GM12878 (cell line): Measurements from ENCODE around the gene LRRC31. TPM values are rescaled to one million over a fixed set of nuclear protein-coding genes. Genes with fewer than 3 reads are reported as not detected.

Experiments
- ATAC-seq: fragments of 200-7000 bp; cut with Tn5 transposase; 3 replicates; pipeline ENCODE4 v1.9.1; 2020; ENCODE audit warnings: mild to moderate bottlenecking, moderate library complexity
- Bru-seq: library from RNA; stranded (reverse); fragments of 400-500 nt; gene quantifications from one replicate; lab custom pipeline; 2021; lab: Mats Ljungman, UMichigan
- BruChase-seq, 2 experiments: library from RNA; stranded (reverse); fragments of 400-500 nt; gene quantifications; one replicate each; lab custom pipeline; 2021; lab: Mats Ljungman, UMichigan
- BruUV-seq: library from RNA; stranded (reverse); fragments of 400-500 nt; replicated peaks from 2 replicates; lab custom pipeline; 2021; lab: Mats Ljungman, UMichigan
- CTCF ChIA-PET: fragments of 300-600 bp; sonication (Branson Sonifier 250); formaldehyde crosslinking; extraction: SDS; loops from one replicate; lab custom pipeline; 2021; ENCODE audit warnings: inconsistent platforms; lab: Yijun Ruan, JAX
- POLR2A ChIA-PET: fragments of 350-600 bp; formaldehyde crosslinking; extraction: SDS; loops from one replicate; lab custom pipeline; 2021; ENCODE audit warnings: inconsistent platforms; lab: Charles Lee
- RAD21 ChIA-PET: fragments of 300-600 bp; sonication (Branson Sonifier 250); formaldehyde crosslinking; loops from one replicate; lab custom pipeline; 2023; ENCODE audit warnings: antibody characterized with exemption; ENCODE audit not compliant: unreplicated experiment; lab: Charles Lee
- SMC1A ChIA-PET: fragments of 300-600 bp; sonication (Branson Sonifier 250); formaldehyde crosslinking; loops from one replicate; lab custom pipeline; 2023; ENCODE audit not compliant: unreplicated experiment, uncharacterized antibody; lab: Charles Lee
- DNase-seq: peaks from one replicate; pipeline ENCODE4 v3.0.0-alpha.2; 2011; ENCODE audit warnings: low read depth, low spot score
- FAIRE-seq: peaks from 3 replicates; lab custom pipeline; 2011; peaks lifted over from hg19 to GRCh38; lab: Jason Lieb, UNC
- H2AFZ ChIP-seq: 2 replicates; pipeline ENCODE4 v1.6.0; 2011; ENCODE audit warnings: low read depth, low read length, control low read depth; ENCODE audit not compliant: control insufficient read depth
- H3K27ac ChIP-seq: 2 replicates; pipeline ENCODE4 v1.5.1; 2011; ENCODE audit warnings: control low read depth; ENCODE audit not compliant: control insufficient read depth, insufficient read depth
- H3K27me3 ChIP-seq, 2 experiments: replicated peaks in 1 of 2; 2 replicates each; pipeline versions ENCODE4 v1.6.0 to v1.6.1; 2011; ENCODE audit warnings: low read length in 1 of 2; ENCODE audit not compliant: control insufficient read depth in 2 of 2, insufficient read depth in 2 of 2
- H3K36me3 ChIP-seq, 2 experiments: 2 replicates each; pipeline ENCODE4 v1.5.1; 2011; ENCODE audit warnings: low read length in 1 of 2; ENCODE audit not compliant: control insufficient read depth in 2 of 2, insufficient read depth in 2 of 2
- H3K4me1 ChIP-seq: 2 replicates; pipeline ENCODE4 v1.6.1; 2011; ENCODE audit warnings: mild to moderate bottlenecking, low read length, moderate library complexity, mixed read lengths; ENCODE audit not compliant: control insufficient read depth, insufficient read depth
- H3K4me2 ChIP-seq: 2 replicates; pipeline ENCODE4 v1.6.0; 2011; ENCODE audit warnings: control low read depth; ENCODE audit not compliant: control insufficient read depth, insufficient read depth
- H3K4me3 ChIP-seq: fragments of 200-600 bp; sonication (generic); 2 replicates; pipeline ENCODE4 v1.5.1; 2016
- H3K79me2 ChIP-seq: 2 replicates; pipeline ENCODE4 v1.6.0; 2011; ENCODE audit warnings: low read length; ENCODE audit not compliant: control insufficient read depth, insufficient read depth
- H3K9ac ChIP-seq: 2 replicates; pipeline ENCODE4 v1.8.0; 2011; ENCODE audit warnings: low read length, control low read depth, mixed read lengths; ENCODE audit not compliant: control insufficient read depth, insufficient read depth
- H3K9me3 ChIP-seq: replicated peaks from 3 replicates; pipeline ENCODE4 v1.5.1; 2011; ENCODE audit warnings: mild to moderate bottlenecking, low read length; ENCODE audit not compliant: control insufficient read depth, insufficient read depth
- H4K20me1 ChIP-seq: 2 replicates; pipeline ENCODE4 v1.6.0; 2011; ENCODE audit not compliant: control insufficient read depth, insufficient read depth
- CHD1 ChIP-seq: IDR thresholded peaks from 2 replicates; pipeline ENCODE4 v1.6.1; 2012; ENCODE audit warnings: low read depth, low read length, improper control_type of control experiment
- HDAC2 ChIP-seq: fragments of 200-600 bp; sonication (generic); IDR thresholded peaks from 2 replicates; pipeline ENCODE4 v1.6.1; 2017
- MTA3 ChIP-seq: IDR thresholded peaks from 2 replicates; pipeline ENCODE4 v1.6.1; 2012; ENCODE audit warnings: low read length, inconsistent platforms, borderline replicate concordance
- MXI1 ChIP-seq: fragments of 150-350 bp; IDR thresholded peaks from 2 replicates; pipeline ENCODE4 v1.6.1; 2011; ENCODE audit warnings: low read depth, mild to moderate bottlenecking, inconsistent platforms, low read length, improper control_type of control experiment
- PAX5 ChIP-seq: IDR thresholded peaks from 2 replicates; pipeline ENCODE4 v1.6.1; 2011; ENCODE audit warnings: low read depth, low read length, borderline replicate concordance
- PBX3 ChIP-seq: IDR thresholded peaks from 2 replicates; pipeline ENCODE4 v1.6.1; 2011; ENCODE audit warnings: mild to moderate bottlenecking, low read depth, low read length, moderate library complexity; ENCODE audit not compliant: insufficient replicate concordance
- SUZ12 ChIP-seq: fragments of 200-600 bp; sonication (generic); IDR thresholded peaks from one replicate; pipeline ENCODE4 v1.6.1; 2018; ENCODE audit warnings: antibody characterized with exemption, mild to moderate bottlenecking; ENCODE audit not compliant: unreplicated experiment
- ZZZ3 ChIP-seq: IDR thresholded peaks from 2 replicates; pipeline ENCODE4 v1.6.1; 2011; ENCODE audit warnings: low read depth; ENCODE audit not compliant: control insufficient read depth, insufficient read length
- WGBS: methylation state at CpG from one replicate; pipeline ENCODE4 v1.1.6; 2016; ENCODE audit warnings: low lambda C conversion rate; ENCODE audit not compliant: insufficient replicate concordance, insufficient coverage; ENCODE audit errors: missing lambda C conversion rate; 5-methylcytosine and 5-hydroxymethylcytosine counted together
- in situ Hi-C: fragments of 300-500 bp; cut with MboI; formaldehyde crosslinking; loops from 9 replicates; pipeline ENCODE4 v1.14.3; 2018; ENCODE audit warnings: mixed read lengths
- intact Hi-C: fragments of 100-400 bp; cut with micrococcal nuclease; formaldehyde crosslinking; loops from one replicate; pipeline ENCODE4 v1.14.2; 2022; ENCODE audit not compliant: unreplicated experiment
- long read RNA-seq, 2 experiments: library from polyadenylated mRNA; unstranded; transcript quantifications; one replicate each; pipeline ENCODE4 v2.0.0, GENCODE V29; 2019 to 2020
- polyA minus RNA-seq, 3 experiments: library from RNA; depleted of rRNA, polyadenylated mRNA; stranded (reverse); fragments of >200 nt; gene quantifications; 2 replicates each; pipeline ENCODE4 v1.2.3, GENCODE V29; 2011
- polyA plus RNA-seq, 11 experiments: library from polyadenylated mRNA; depleted of rRNA in 4 of 11; unstranded in 6 of 11; stranded (reverse) in 5 of 11; fragments of >200 nt; fragmentation: Nextera tagmentation in 4 of 11; fragmentation: Illumina TruSeq in 1 of 11; extraction: Ambion mirVana in 4 of 11; extraction: Trizol in 1 of 11; gene quantifications; 1 replicate in 1 of 11; 2 replicates in 10 of 11; pipeline versions ENCODE4 v1.2.1 to v1.2.3, GENCODE V29; 2011 to 2016; ENCODE audit warnings: inconsistent platforms in 2 of 11, missing spikeins in 2 of 11, low read depth in 1 of 11
- total RNA-seq, 4 experiments: library from RNA; depleted of rRNA in 3 of 4; stranded (reverse); fragments of >200 nt in 3 of 4; fragmentation: Illumina TruSeq in 1 of 4; extraction: Trizol in 1 of 4; gene quantifications; 2 replicates each; pipeline versions ENCODE4 v1.2.1 to v1.2.3, GENCODE V29; 2013 to 2021

LRRC31 gene
- total RNA-seq (2013; cell fraction: nucleolus; rRNA removed) = not detected in 2 replicates
- total RNA-seq (2014; rRNA removed) (0.11 TPM in 1 of 2 replicates, not detected in the other), total RNA-seq (2014; rRNA removed; fragmentation: Illumina TruSeq; extraction: Trizol) (not detected in 2 replicates), total RNA-seq (2021) (not detected in 2 replicates), polyA plus RNA-seq (2011; rRNA removed) (not detected in 2 replicates), polyA plus RNA-seq (2014; fragmentation: Illumina TruSeq; extraction: Trizol) (0.06 TPM in 1 of 2 replicates, not detected in the other), polyA plus RNA-seq (2014; fragmentation: Nextera tagmentation; extraction: Ambion mirVana) (under 1 TPM; 0.04 to 0.06 TPM), polyA plus RNA-seq (2014; rRNA removed) (not detected in 2 replicates), polyA plus RNA-seq (2016; fragmentation: Nextera tagmentation; extraction: Ambion mirVana) (not detected), polyA minus RNA-seq (2011; rRNA and poly(A)+ RNA removed) (not detected in 2 replicates), Bru-seq, nascent RNA (not detected), BruChase-seq, experiment 1, labeled RNA remaining after a 6-hour chase (percentile 6 among the genes with signal in this experiment), BruChase-seq, experiment 2, labeled RNA remaining after a 2-hour chase (percentile 9 among the genes with signal in this experiment)
- not detected for polyA plus RNA-seq (2011; ENCODE audit: low read depth)
- polyA plus RNA-seq (2011; cell fraction: cytosol; rRNA removed) = not detected in 2 replicates
- not detected in 2 replicates for polyA plus RNA-seq (2011; cell fraction: nucleus; rRNA removed)
- polyA plus RNA-seq (2012) = 0.08 TPM in 1 of 2 replicates, not detected in the other
- not detected in 2 replicates for polyA minus RNA-seq (2011; cell fraction: cytosol; rRNA and poly(A)+ RNA removed)
- polyA minus RNA-seq (2011; cell fraction: nucleus; rRNA and poly(A)+ RNA removed) = not detected in 2 replicates
- long read RNA-seq, experiment 1 = 0 reads
- long read RNA-seq, experiment 2 = 0 reads

DNA sequence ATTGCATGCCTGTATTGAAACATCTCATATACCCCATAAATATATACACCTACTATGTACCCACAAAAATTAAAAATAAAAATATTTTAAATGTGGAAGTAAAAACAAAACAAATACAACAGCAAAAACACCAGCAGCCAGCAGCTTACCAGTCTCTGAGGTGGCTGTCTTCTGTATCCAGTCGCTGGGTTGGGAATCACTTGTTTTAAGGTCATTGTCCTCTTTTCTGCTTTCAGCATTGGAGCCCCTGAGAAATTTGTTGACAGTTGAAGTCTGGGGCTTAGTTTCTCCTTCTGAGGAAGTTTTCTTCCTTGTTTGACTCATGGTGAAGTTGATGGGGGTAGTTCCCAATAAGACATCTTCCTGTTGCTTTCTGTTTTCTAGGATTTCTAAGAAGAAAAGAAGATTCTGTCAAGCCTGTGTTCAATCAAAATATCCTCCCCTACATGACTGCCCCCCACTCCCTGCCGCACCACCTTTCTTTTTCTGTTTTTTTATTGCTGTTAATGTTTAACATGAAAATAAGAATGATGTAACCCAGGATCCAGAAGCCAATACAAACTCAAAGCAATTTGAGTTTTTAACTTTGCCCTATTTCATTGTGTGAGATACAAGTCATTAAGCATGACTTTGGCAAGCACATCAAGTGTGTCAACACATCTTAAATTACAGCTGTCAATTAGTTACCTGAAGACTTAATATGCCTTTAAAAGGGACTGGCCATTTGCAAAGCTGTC, at the start of gene LRRC31:
TSS of gene LRRC31 (minus strand) at position 452 of the 737 bp plus-strand sequence. CDS start at position 324, 128 bp downstream.
- Histone ChIP-seq H3K4me1 (peaks cover 16% of the 10 kb centered on the region), H3K79me2 (no peaks in the 10 kb centered on the region), H3K9ac (no peak within 1 kb of the TSS), H3K4me2 (no peak within 1 kb of the TSS), H2AFZ (no peak within 1 kb of the TSS; the same call in 1 of the 2 replicates), H4K20me1 (no peaks in the 10 kb centered on the region), H3K27ac (no peak within 1 kb of the TSS), H3K4me3 (no peak within 1 kb of the TSS), H3K27me3 (no peaks in the 10 kb centered on the region), H3K36me3 (no peaks in the 10 kb centered on the region), H3K9me3 (no peaks in the 10 kb centered on the region)
- ChIA-PET RAD21 (interaction anchor here (1.3 kb wide), 1 partner anchor 96 kb away, joined by 5 read pairs; no protein-coding TSS in a partner anchor), POLR2A (no interaction called here), SMC1A (interaction anchor here (1.0 to 1.5 kb wide), 3 partner anchors 60 to 184 kb away, joined by 3 to 4 read pairs (median 4); no protein-coding TSS in a partner anchor), CTCF (interaction anchor here (1.1 kb wide), 2 partner anchors 85 to 185 kb away, joined by 3 to 4 read pairs; no protein-coding TSS in a partner anchor)
- FAIRE-seq (no peak), ATAC-seq (no peak), DNase-seq (no peak)
- BruUV-seq = no TSS peak
- TF ChIP-seq ZZZ3 (no peak), SUZ12 (no peak), MXI1 (no peak), MTA3 (no peak), PBX3 (no peak), CHD1 (no peak), PAX5 (no peak), HDAC2 (no peak)
- WGBS = 82% methylated on average over 2 of the region's 2 CpGs
- in situ Hi-C loops (loop anchor here (10.0 kb wide), 1 partner anchor 185 kb away; no protein-coding TSS in a partner anchor), intact Hi-C loops (no loop called here)
